Fibroblast of mammary gland (primary cell): ENCODE data around the gene LPP.

ENCODE experiments used
- DNase-seq: peaks from one replicate; pipeline ENCODE4 v3.0.0-alpha.2; 2010; ENCODE audit warnings: low read depth
- H3K4me3 ChIP-seq: 2 replicates; pipeline ENCODE4 v1.5.1; 2011; ENCODE audit warnings: low read depth, mild to moderate bottlenecking, low read length, moderate library complexity; ENCODE audit not compliant: control insufficient read depth
- TF ChIP-seq, protein P1 (sequence below): conservative IDR thresholded peaks from 2 replicates; pipeline ENCODE4 v1.5.1; 2011; ENCODE audit warnings: low read depth, low read length, inconsistent platforms; ENCODE audit not compliant: control insufficient read depth, insufficient read depth

Gene LPP

DNA sequence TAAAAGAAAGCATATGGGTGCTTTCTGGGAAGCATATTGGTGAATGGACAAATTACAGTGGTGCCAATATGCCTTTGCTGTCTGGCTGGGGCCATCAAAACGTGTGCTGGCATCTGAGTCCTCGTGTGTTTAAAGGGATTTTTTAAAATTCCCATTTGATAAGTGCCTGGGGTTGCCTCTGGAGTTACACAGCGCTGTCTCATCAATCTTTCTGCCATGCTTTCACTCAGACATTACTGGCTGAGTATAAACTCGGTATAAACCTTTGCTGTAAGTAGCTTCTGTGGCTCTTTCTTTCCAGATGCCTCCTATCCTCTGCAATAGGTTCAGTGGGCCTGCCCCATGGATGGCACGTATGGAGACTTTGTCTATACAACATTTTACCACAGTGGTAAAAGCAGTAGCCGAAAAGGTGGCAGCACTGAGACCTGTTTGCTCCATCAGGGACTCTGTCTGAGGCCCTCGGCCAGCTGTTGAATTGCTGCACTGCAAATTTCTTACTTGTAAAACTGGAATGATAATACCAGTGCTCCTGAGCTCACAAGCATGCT, 195.5 kb downstream of the LPP start:
- peak; percentile 24 for DNase-seq
- TF ChIP-seq, protein P1, sequence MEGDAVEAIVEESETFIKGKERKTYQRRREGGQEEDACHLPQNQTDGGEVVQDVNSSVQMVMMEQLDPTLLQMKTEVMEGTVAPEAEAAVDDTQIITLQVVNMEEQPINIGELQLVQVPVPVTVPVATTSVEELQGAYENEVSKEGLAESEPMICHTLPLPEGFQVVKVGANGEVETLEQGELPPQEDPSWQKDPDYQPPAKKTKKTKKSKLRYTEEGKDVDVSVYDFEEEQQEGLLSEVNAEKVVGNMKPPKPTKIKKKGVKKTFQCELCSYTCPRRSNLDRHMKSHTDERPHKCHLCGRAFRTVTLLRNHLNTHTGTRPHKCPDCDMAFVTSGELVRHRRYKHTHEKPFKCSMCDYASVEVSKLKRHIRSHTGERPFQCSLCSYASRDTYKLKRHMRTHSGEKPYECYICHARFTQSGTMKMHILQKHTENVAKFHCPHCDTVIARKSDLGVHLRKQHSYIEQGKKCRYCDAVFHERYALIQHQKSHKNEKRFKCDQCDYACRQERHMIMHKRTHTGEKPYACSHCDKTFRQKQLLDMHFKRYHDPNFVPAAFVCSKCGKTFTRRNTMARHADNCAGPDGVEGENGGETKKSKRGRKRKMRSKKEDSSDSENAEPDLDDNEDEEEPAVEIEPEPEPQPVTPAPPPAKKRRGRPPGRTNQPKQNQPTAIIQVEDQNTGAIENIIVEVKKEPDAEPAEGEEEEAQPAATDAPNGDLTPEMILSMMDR: no peak
- H3K4me3 ChIP-seq: no peak overlapping the region

DNA sequence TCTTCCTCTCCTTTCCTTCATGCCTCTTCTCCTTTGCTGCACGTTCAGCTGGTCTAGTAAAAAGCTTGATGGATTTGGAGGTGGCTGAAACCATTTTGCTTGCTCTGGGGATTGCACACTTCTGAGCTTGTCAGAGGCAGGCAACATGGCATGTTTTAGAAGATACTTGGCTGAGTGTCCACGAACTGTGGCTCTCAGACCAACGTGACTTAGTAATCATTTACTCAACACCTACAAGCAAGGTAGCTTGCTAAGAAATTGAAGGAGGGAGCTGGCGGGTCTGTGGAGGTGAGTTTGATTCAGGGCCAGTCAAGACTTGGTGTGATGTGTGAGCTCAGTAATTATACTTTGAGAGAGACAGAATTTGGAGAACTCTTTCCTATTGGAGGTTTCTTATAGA, 196.0 kb downstream of the LPP start:
- TF ChIP-seq, protein P1: no peak
- H3K4me3 ChIP-seq: no peak overlapping the region
- DNase-seq: no peak

DNA sequence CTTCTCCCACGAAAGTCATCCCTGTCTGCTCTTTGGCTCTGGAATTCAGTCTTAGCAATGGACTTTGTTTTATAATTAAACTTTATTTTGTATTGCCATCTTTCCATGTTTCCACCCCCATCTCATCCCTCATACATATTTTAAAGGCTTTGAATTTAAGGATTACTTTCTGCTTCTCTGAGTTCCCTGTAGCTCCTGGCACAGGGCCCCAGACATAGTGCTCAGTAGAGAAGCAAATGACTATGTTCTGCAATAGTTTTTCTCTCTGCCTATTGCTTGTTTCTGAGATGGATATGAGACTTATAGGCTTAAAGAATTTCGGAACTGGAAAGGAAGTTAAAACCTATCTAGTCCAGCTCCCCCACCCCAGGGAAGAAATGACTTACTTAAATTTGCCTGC, 197.0 kb downstream of the LPP start:
- DNase-seq: no peak
- TF ChIP-seq, protein P1: no peak
- H3K4me3 ChIP-seq: no peak overlapping the region

DNA sequence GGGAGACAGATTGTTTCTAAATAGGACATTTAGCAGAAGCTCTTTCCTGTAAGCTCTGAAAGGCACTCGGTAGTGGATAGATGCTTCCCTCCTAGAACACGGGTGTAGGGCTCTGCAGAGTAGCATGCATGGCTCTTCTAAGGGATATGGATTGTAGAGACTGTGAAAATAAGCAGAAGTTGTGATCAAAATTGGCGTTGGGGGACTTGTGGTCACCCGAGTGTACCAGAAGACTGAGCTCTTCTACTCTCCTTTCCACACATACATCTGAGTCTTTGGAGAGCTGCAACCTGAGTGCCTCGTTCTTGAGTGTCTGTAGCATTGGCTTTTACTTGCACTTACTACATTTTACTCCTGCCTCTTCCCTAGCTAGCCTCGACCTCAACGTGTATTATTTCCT, 197.7 kb downstream of the LPP start:
- no peak overlapping the region for H3K4me3 ChIP-seq
- TF ChIP-seq, protein P1: no peak
- no peak for DNase-seq

DNA sequence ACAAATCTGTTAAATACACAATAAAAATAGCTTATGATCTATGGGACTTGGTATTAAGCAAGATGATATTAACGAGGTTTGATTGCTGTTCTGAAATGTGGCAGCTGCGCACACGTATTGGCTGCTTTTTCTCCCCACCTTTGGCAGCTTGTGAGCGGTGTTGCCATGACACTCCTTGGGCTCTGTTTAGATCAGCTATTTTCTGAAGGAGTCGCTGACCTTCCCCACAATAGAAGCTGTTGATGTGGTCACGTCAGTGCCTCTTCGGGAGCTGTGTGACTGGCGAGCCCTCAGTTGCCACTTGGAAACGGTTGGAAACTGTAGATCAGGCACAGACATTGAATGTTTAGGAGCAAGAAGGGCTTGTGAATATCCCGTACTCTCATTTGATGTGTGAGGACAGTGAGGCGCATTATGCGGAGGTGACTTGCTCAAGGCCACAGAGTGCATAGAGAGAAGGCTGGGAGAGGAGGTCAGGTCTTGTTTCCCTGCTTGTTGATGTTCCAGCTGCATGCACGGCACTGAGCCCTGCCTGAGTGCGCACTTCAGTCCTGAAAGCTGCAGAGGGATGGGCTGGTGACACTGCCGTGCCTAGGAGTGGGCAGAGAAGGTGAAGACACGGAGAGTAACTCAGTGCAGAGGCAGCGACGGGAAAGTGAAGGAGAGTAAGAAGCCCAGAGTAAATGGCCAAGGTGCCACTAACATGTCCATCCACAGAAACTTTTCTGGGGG, 198.4 kb downstream of the LPP start:
- H3K4me3 ChIP-seq: no peak overlapping the region
- DNase-seq: no peak
- TF ChIP-seq, protein P1: no peak

DNA sequence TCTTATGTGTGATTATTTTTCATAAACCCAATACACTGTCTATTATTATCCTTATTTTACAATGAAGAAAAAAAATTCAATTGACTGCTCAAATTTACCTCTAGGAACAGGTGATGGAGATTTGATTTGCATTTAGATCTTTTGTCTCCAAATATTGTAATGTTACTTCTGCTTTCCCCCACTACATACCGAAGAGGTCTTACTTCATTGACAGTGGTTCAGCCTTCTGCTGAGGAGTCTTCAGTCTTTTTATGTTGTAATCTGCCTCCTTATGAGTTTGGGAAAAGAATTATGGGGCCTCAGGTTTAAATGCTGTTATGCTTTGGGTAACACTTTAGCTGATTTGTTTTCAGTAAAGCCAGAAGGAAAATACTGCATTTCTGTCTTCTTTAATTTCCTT, 199.5 kb downstream of the LPP start:
- DNase-seq: no peak
- H3K4me3 ChIP-seq: no peak overlapping the region
- TF ChIP-seq, protein P1: no peak
